Effector memory CD4-positive, alpha-beta T cell (primary cell): ENCODE data around the gene FOXP4.

ENCODE experiments used
- DNase-seq, 3 donors: peaks; one replicate each; pipeline ENCODE4 v3.0.0-alpha.2; 2020
- H3K27ac ChIP-seq: 2 replicates; pipeline ENCODE4 v1.7.0; 2013; ENCODE audit warnings: mild to moderate bottlenecking, low read length, moderate library complexity; ENCODE audit not compliant: insufficient read depth, poor library complexity, severe bottlenecking
- H3K27me3 ChIP-seq: replicated peaks from 2 replicates; pipeline ENCODE4 v1.7.0; 2013; ENCODE audit warnings: mild to moderate bottlenecking, low read length; ENCODE audit not compliant: insufficient read depth, control insufficient read depth, poor library complexity, severe bottlenecking
- H3K36me3 ChIP-seq: 2 replicates; pipeline ENCODE4 v1.7.0; 2013; ENCODE audit warnings: mild to moderate bottlenecking, low read length, moderate library complexity; ENCODE audit not compliant: control insufficient read depth, insufficient read depth
- H3K4me1 ChIP-seq: 2 replicates; pipeline ENCODE4 v1.7.0; 2013; ENCODE audit warnings: low read length, mild to moderate bottlenecking; ENCODE audit not compliant: control insufficient read depth, insufficient read depth, poor library complexity, severe bottlenecking
- H3K4me3 ChIP-seq: 2 replicates; pipeline ENCODE4 v1.7.0; 2013; ENCODE audit warnings: low read length, low read depth, mild to moderate bottlenecking; ENCODE audit not compliant: insufficient read depth, poor library complexity, severe bottlenecking
- H3K9me3 ChIP-seq: 2 replicates; pipeline ENCODE4 v1.7.0; 2013; ENCODE audit warnings: mild to moderate bottlenecking, low read length, moderate library complexity; ENCODE audit not compliant: control insufficient read depth

FOXP4 gene

DNA sequence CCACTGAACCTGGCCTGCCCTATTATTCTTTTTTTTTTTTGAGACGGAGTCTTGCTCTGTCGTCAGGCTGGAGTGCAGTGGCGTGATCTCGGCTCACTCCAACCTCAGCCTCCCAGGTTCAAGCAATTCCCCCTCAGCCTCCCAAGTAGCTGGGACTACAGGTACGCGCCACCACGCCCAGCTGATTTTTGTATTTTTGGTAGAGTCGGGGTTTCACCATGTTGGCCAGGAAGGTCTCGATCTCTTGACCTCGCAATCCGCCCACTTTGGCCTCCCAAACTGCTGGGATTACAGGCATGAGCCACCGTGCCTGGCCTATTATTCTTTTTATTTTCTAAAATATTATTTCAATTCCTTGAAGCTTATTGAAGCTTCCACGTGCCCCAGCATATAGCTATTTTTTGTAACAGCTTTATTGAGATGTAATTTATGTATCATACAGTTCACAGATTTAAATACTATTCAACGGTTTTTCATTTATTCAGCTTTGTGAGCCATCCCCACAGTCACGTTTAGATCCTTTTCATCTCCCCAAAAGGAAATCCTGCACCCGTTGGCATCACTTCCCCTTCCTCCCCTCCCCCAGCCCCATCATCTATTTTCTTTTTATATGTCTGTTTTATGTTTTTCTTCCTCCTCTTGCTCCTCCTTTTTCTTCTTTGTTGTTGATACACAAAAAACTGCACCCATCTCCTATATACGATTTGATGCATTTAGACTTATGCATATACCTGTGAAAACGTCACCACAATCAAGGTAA is 78.6 kb downstream of the FOXP4 start:
- H3K4me3 ChIP-seq = no peak overlapping the region
- no peak for DNase-seq
- H3K27ac ChIP-seq = no peak overlapping the region
- H3K9me3 ChIP-seq = no peaks in the 10 kb centered on the region
- H3K4me1 ChIP-seq = no peaks in the 10 kb centered on the region
- H3K27me3 ChIP-seq = no peaks in the 10 kb centered on the region
- no peaks in the 10 kb centered on the region for H3K36me3 ChIP-seq

- H3K4me1 ChIP-seq = no peaks in the 10 kb centered on the region
- DNase-seq = no peak
- H3K27ac ChIP-seq = no peak overlapping the region
- no peaks in the 10 kb centered on the region for H3K36me3 ChIP-seq
- no peak overlapping the region for H3K4me3 ChIP-seq
- H3K27me3 ChIP-seq = no peaks in the 10 kb centered on the region
- no peaks in the 10 kb centered on the region for H3K9me3 ChIP-seq
Observed at GRCh38 chr6:41625442-41625841, 79.3 kb downstream of the FOXP4 start.

DNA sequence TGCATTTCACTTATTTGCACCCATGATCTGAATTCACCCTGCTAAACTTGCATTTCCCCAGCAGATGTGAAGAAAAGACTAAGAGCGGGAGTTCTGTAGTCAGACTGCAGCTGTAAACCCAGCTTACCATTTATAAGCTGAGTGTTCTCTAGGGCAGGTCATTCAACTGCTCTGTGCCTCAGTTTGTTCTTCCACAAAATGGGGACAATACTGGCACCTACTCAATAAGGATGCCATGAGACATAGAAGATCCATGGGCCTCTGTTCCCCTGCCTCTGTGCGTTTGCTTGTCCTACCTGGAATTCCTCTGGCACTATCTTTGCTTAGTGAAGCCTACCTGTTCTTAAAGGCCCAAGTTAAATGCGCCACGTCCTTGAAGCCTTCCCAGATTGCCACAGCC is 79.8 kb downstream of the FOXP4 start:
- H3K4me1 ChIP-seq = no peaks in the 10 kb centered on the region
- H3K36me3 ChIP-seq = no peaks in the 10 kb centered on the region
- H3K27ac ChIP-seq = no peak overlapping the region
- no peaks in the 10 kb centered on the region for H3K9me3 ChIP-seq
- H3K27me3 ChIP-seq = no peaks in the 10 kb centered on the region
- no peak overlapping the region for H3K4me3 ChIP-seq
- no peak for DNase-seq

DNA sequence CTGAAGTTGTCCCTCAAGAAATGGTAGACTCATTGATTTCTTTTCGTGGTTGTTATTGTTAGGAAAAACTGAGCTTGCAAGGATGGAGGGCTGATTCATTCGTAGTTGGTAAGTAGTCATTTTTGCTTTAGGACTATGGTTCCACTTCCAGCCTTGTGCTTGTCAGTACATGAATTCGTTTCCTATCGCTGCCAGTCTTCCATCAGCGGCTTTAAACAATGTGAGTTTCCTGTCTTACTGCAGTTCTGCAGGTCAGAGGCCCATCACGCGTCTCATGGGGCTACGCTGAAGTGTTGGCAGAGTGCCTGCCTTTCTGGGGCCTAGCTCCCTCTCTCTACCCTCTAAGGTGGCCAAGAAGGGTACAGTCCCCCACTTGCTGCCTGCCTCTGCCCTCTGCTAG is 80.7 kb downstream of the FOXP4 start:
- DNase-seq = no peak
- Histone ChIP-seq H3K27ac (no peak overlapping the region), H3K27me3 (no peaks in the 10 kb centered on the region), H3K36me3 (no peaks in the 10 kb centered on the region), H3K4me3 (no peak overlapping the region), H3K4me1 (no peaks in the 10 kb centered on the region), H3K9me3 (no peaks in the 10 kb centered on the region)

GRCh38 chr6:41629128-41629527 is 82.9 kb downstream of the FOXP4 start:
- Histone ChIP-seq H3K4me3 (no peak overlapping the region), H3K27ac (no peak overlapping the region), H3K9me3 (no peaks in the 10 kb centered on the region), H3K36me3 (no peaks in the 10 kb centered on the region), H3K27me3 (no peaks in the 10 kb centered on the region), H3K4me1 (no peaks in the 10 kb centered on the region)
- DNase-seq = no peak

DNA sequence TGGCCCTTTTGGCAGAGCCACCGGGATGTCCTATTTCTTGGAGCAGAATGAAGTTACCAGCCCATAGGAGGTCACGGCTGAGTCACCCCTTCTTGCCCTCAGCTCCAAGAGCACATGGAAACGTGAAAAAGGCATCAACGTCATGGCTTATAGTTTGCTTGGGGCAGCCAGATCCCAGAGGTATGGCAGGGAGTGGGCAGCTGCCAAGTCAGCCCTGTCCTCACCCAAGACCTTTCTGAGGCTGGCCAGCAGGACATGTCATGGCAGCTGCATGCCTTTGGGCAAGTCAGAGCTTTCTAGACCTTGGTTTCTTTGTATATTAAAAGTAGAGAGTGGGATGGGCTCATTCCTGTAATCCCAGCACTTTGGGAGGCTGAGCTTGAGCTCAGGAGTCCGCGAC is 83.9 kb downstream of the FOXP4 start:
- no peaks in the 10 kb centered on the region for H3K36me3 ChIP-seq
- no peak for DNase-seq
- H3K27me3 ChIP-seq = no peaks in the 10 kb centered on the region
- H3K27ac ChIP-seq = no peak overlapping the region
- no peak overlapping the region for H3K4me3 ChIP-seq
- no peaks in the 10 kb centered on the region for H3K4me1 ChIP-seq
- no peaks in the 10 kb centered on the region for H3K9me3 ChIP-seq

GRCh38 chr6:41630946-41631345 is 84.8 kb downstream of the FOXP4 start:
- H3K9me3 ChIP-seq = no peaks in the 10 kb centered on the region
- no peak for DNase-seq
- H3K4me3 ChIP-seq = no peak overlapping the region
- H3K27me3 ChIP-seq = no peaks in the 10 kb centered on the region
- no peaks in the 10 kb centered on the region for H3K36me3 ChIP-seq
- H3K4me1 ChIP-seq = no peaks in the 10 kb centered on the region
- H3K27ac ChIP-seq = no peak overlapping the region

GRCh38 chr6:41633056-41633634 is 87.0 kb downstream of the FOXP4 start:
- Histone ChIP-seq H3K4me1 (peaks cover 9% of the 10 kb centered on the region), H3K27ac (no peak overlapping the region), H3K27me3 (peaks cover 10% of the 10 kb centered on the region), H3K36me3 (no peaks in the 10 kb centered on the region), H3K9me3 (no peaks in the 10 kb centered on the region), H3K4me3 (no peak overlapping the region)
- no peak for DNase-seq

DNA sequence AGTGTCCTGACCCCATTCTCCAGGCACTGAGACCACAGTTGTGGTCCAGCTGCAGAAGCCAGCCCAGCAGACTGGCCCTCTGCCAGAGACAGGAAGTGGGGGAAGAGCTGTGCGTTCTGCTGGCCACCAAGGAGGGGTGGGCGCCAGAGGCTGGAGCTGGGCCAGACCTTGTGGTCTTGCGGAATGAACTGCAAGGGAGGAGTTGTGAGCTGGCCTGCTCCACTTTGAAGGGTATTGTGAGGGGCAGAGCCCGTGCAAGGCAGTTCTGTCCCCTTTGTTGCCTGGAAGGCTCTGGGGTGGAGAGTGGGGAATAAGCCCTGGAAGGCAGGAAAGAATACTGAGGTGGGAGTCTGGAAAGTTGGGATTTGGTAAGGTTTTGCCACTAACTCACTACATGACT is 88.5 kb downstream of the FOXP4 start:
- Histone ChIP-seq H3K27me3 (peaks cover 16% of the 10 kb centered on the region), H3K27ac (no peak overlapping the region), H3K36me3 (no peaks in the 10 kb centered on the region), H3K4me1 (peaks cover 15% of the 10 kb centered on the region), H3K9me3 (no peaks in the 10 kb centered on the region), H3K4me3 (no peak overlapping the region)
- no peak for DNase-seq

GRCh38 chr6:41635365-41635764 is 89.2 kb downstream of the FOXP4 start:
- Histone ChIP-seq H3K4me3 (no peak overlapping the region), H3K27me3 (peaks cover 16% of the 10 kb centered on the region), H3K4me1 (peaks cover 15% of the 10 kb centered on the region), H3K9me3 (no peaks in the 10 kb centered on the region), H3K36me3 (no peaks in the 10 kb centered on the region), H3K27ac (no peak overlapping the region)
- no peak for DNase-seq
